Measurements from ENCODE around the gene VIT.

GRCh38 chr2:36849265-36849664 is 152.8 kb downstream of the VIT start:
- TF ChIP-seq CTCF (IDR thresholded peaks at IDR 0.05; ENCODE audit: insufficient read depth, low read length) (no peak), REST (IDR thresholded peaks at IDR 0.05; ENCODE audit: insufficient replicate concordance, low read depth) (no peak), POLR2AphosphoS5 (IDR thresholded peaks at IDR 0.05; ENCODE audit: low read depth) (no peak), SPI1 (IDR thresholded peaks at IDR 0.05; ENCODE audit: borderline replicate concordance, low read depth) (no peak), GABPA (IDR thresholded peaks at IDR 0.05; ENCODE audit: low read depth) (no peak)

Measured in HL-60 (cell line).